ENCODE results near the gene NOP58. TPM values are rescaled to one million over a fixed set of nuclear protein-coding genes. Genes with fewer than 3 reads are reported as not detected.

The NOP58 gene
- total RNA-seq, 2 experiments from 2014 or later, result 161 to 170 TPM

DNA sequence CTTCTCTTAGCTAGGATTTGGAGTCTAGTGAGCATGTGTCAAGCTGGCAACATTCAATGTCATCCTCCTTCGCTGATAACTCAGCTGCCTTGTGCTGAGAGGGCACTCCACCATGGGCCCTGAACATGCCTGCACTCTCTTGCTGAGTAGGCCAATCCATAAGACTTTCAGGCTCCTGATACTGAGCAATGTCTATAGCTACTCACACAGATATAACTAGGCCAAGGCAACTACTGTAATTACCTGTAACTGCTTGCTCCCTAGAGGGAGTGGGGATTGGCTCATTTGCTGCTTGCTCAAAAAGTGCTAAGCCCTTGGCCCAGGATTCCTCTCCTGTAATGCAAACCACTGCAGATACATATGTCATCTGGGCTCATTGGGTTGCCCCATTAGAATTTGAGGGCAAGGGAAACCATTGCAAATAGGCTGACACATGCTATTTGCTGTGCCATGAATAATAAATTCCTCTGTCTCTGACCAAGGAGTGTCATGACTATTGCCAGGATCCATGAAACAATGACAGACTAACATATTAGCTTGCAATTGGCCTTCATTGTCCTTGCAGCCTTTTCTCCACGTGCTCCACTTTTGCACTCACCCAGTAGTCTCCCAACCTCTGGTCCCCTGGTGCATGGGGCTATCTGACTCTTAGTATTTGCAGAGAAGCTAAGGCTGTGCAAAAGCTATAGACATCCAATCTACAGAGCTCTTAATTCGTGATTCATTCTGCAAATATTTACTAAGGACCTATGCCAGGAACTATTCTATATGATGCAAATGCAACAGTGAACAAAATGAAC is 73.7 kb downstream of the NOP58 start:
- ChIA-PET CTCF (no interaction called here), POLR2A (no interaction called here)
- DNase-seq, result no peak
- Mint-ChIP-seq H3K4me1 (ENCODE audit: low read depth) (no peaks in the 10 kb centered on the region), H3K9me3 (no peaks in the 10 kb centered on the region), H3K27me3 (no peaks in the 10 kb centered on the region), H3K27ac (no peak overlapping the region), H3K36me3 (ENCODE audit: low read depth) (no peaks in the 10 kb centered on the region), H3K4me3 (no peak overlapping the region)
- TF ChIP-seq, protein P1, sequence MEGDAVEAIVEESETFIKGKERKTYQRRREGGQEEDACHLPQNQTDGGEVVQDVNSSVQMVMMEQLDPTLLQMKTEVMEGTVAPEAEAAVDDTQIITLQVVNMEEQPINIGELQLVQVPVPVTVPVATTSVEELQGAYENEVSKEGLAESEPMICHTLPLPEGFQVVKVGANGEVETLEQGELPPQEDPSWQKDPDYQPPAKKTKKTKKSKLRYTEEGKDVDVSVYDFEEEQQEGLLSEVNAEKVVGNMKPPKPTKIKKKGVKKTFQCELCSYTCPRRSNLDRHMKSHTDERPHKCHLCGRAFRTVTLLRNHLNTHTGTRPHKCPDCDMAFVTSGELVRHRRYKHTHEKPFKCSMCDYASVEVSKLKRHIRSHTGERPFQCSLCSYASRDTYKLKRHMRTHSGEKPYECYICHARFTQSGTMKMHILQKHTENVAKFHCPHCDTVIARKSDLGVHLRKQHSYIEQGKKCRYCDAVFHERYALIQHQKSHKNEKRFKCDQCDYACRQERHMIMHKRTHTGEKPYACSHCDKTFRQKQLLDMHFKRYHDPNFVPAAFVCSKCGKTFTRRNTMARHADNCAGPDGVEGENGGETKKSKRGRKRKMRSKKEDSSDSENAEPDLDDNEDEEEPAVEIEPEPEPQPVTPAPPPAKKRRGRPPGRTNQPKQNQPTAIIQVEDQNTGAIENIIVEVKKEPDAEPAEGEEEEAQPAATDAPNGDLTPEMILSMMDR (IDR thresholded peaks at IDR 0.05), result no peak
- intact Hi-C loops (cut with micrococcal nuclease), result no loop called here
- no peak for ATAC-seq

- TF ChIP-seq, protein P1 (IDR thresholded peaks at IDR 0.05), result no peak
- ChIA-PET POLR2A (no interaction called here), CTCF (no interaction called here)
- no peak overlapping the region for H3K4me3 Mint-ChIP-seq
- DNase-seq (no peak), ATAC-seq (no peak)
- H3K27ac Mint-ChIP-seq, result no peak overlapping the region
- H3K36me3 Mint-ChIP-seq (ENCODE audit: low read depth), result no peaks in the 10 kb centered on the region
- intact Hi-C loops (cut with micrococcal nuclease), result no loop called here
- no peaks in the 10 kb centered on the region for H3K27me3 Mint-ChIP-seq
- no peaks in the 10 kb centered on the region for H3K9me3 Mint-ChIP-seq
- H3K4me1 Mint-ChIP-seq (ENCODE audit: low read depth), result no peaks in the 10 kb centered on the region
Measured at GRCh38 chr2:202344178-202344577, 78.6 kb downstream of the NOP58 start.

DNA sequence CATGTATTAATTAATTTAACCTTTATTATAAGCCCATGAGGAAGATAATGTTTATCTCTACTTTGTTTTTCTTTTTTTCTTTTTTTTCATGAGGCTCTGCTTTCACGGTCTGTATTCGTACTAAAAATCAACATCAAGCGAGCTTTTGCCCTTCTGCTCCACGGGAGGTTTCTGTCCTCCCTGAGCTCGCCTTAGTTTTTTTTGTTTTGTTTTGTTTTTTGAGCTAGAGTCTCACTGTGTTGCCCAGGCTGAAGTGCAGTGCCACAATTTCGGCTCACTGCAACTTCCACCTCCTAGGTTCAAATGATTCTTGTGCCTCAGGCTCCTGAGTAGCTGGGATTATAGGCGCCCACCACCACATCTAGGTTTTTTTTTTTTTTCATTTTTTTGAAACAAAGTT is 80.6 kb downstream of the NOP58 start:
- ChIA-PET POLR2A (no interaction called here), CTCF (no interaction called here)
- DNase-seq (no peak), ATAC-seq (no peak)
- Mint-ChIP-seq H3K4me1 (ENCODE audit: low read depth) (no peaks in the 10 kb centered on the region), H3K9me3 (no peaks in the 10 kb centered on the region), H3K4me3 (no peak overlapping the region), H3K27me3 (no peaks in the 10 kb centered on the region), H3K27ac (no peak overlapping the region), H3K36me3 (ENCODE audit: low read depth) (no peaks in the 10 kb centered on the region)
- intact Hi-C loops (cut with micrococcal nuclease), result no loop called here
- TF ChIP-seq, protein P1 (IDR thresholded peaks at IDR 0.05), result no peak

Other genes starting within 250 kb of the NOP58 start
- gene FZD7, start 231.9 kb upstream of the NOP58 start, total RNA-seq, result under 1 TPM; 0.65 to 0.70 TPM
- gene KIAA2012, start 192.5 kb upstream of the NOP58 start, total RNA-seq, result not detected
- 100 to 1,000 TPM; 114 to 115 TPM for gene SUMO1, start 27.2 kb upstream of the NOP58 start, total RNA-seq
- gene BMPR2, start 110.6 kb downstream of the NOP58 start, total RNA-seq, result 1 to 10 TPM; 7.1 to 7.7 TPM

All from activated CD8-positive, alpha-beta T cell treated with anti-CD3 and anti-CD28 coated beads for 36 hours (primary cell).